HepG2 (cell line): ENCODE results near the gene MC1R. TPM values are rescaled to one million over a fixed set of nuclear protein-coding genes. Genes with fewer than 3 reads are reported as not detected.

Experiments
- EED ChIP-seq: sonication (generic); formaldehyde crosslinking; IDR thresholded peaks from 2 replicates; pipeline ENCODE4 v1.5.0; 2020; ENCODE audit warnings: mild to moderate bottlenecking, missing genetic modification reagents
- EZH2 ChIP-seq: conservative IDR thresholded peaks from 2 replicates; pipeline ENCODE4 v1.6.1; 2012; ENCODE audit warnings: mild to moderate bottlenecking, low read depth, low read length, moderate library complexity
- FOSL1 ChIP-seq: sonication (generic); formaldehyde crosslinking; IDR thresholded peaks from 2 replicates; pipeline ENCODE4 v1.9.0; 2021; ENCODE audit warnings: missing genetic modification reagents, borderline replicate concordance
- FOXC1 ChIP-seq: sonication (generic); formaldehyde crosslinking; IDR thresholded peaks from 2 replicates; pipeline ENCODE4 v1.8.0; 2022; ENCODE audit warnings: mild to moderate bottlenecking, missing genetic modification reagents, borderline replicate concordance
- HES4 ChIP-seq: sonication (generic); formaldehyde crosslinking; IDR thresholded peaks from 2 replicates; pipeline ENCODE4 v1.9.0; 2021; ENCODE audit warnings: mild to moderate bottlenecking, missing genetic modification reagents, borderline replicate concordance
- HMG20A ChIP-seq: IDR thresholded peaks from 2 replicates; pipeline ENCODE4 v1.6.1; 2016; ENCODE audit warnings: borderline replicate concordance
- HNF1A ChIP-seq, 2 experiments: sonication (generic) in 1 of 2; formaldehyde crosslinking in 1 of 2; IDR thresholded peaks; 2 replicates each; pipeline versions ENCODE4 v1.4.0 to v1.6.1; 2016 to 2020; ENCODE audit warnings: borderline replicate concordance in 1 of 2, low read depth in 1 of 2, mild to moderate bottlenecking in 1 of 2, missing genetic modification reagents in 1 of 2
- KAT2B ChIP-seq: fragments of 150-350 bp; IDR thresholded peaks from 2 replicates; pipeline ENCODE4 v1.6.1; 2014; ENCODE audit warnings: low read depth, low read length, borderline replicate concordance
- KLF6 ChIP-seq: IDR thresholded peaks from 2 replicates; pipeline ENCODE4 v1.8.0; 2016; ENCODE audit warnings: missing biosample characterization, missing genetic modification reagents
- MAFG ChIP-seq: sonication (generic); formaldehyde crosslinking; IDR thresholded peaks from 2 replicates; pipeline ENCODE4 v1.5.1; 2020; ENCODE audit warnings: mild to moderate bottlenecking, missing genetic modification reagents
- MIER3 ChIP-seq: IDR thresholded peaks from 2 replicates; pipeline ENCODE4 v1.6.1; 2016; ENCODE audit warnings: missing compliant biosample characterization, borderline replicate concordance
- REPIN1 ChIP-seq: sonication (generic); formaldehyde crosslinking; IDR thresholded peaks from 2 replicates; pipeline ENCODE4 v1.8.0; 2022; ENCODE audit warnings: missing genetic modification reagents, low read depth, mild to moderate bottlenecking, borderline replicate concordance
- THRA ChIP-seq: sonication (generic); formaldehyde crosslinking; IDR thresholded peaks from 2 replicates; pipeline ENCODE4 v1.4.0; 2020; ENCODE audit warnings: missing genetic modification reagents, borderline replicate concordance
- ZBTB7B ChIP-seq: sonication (generic); formaldehyde crosslinking; IDR thresholded peaks from 2 replicates; pipeline ENCODE4 v1.4.0; 2020; ENCODE audit warnings: missing genetic modification reagents
- ZFYVE20 ChIP-seq: sonication (generic); formaldehyde crosslinking; IDR thresholded peaks from 2 replicates; pipeline ENCODE4 v1.8.0; 2023; ENCODE audit warnings: low read depth, mild to moderate bottlenecking, moderate library complexity, missing genetic modification reagents, borderline replicate concordance
- ZNF652 ChIP-seq: IDR thresholded peaks from 2 replicates; pipeline ENCODE4 v1.6.1; 2016; ENCODE audit warnings: low read depth, borderline replicate concordance
- ZNF691 ChIP-seq: sonication (generic); formaldehyde crosslinking; IDR thresholded peaks from 2 replicates; pipeline ENCODE4 v1.4.0; 2020; ENCODE audit warnings: missing genetic modification reagents, low read depth, mild to moderate bottlenecking, borderline replicate concordance
- ZNF768 ChIP-seq: sonication (generic); formaldehyde crosslinking; IDR thresholded peaks from 2 replicates; pipeline ENCODE4 v1.4.0; 2020; ENCODE audit warnings: missing genetic modification reagents
- ZSCAN9 ChIP-seq: IDR thresholded peaks from 2 replicates; pipeline ENCODE4 v1.6.1; 2016; ENCODE audit warnings: borderline replicate concordance
- ZUFSP ChIP-seq: sonication (generic); formaldehyde crosslinking; IDR thresholded peaks from 2 replicates; pipeline ENCODE4 v1.9.0; 2021; ENCODE audit warnings: missing genetic modification reagents, mild to moderate bottlenecking, borderline replicate concordance
- polyA plus RNA-seq, 8 experiments: library from polyadenylated mRNA; depleted of rRNA in 3 of 8; stranded (reverse) in 7 of 8; unstranded in 1 of 8; fragments of >200 nt; fragmentation: Illumina TruSeq in 4 of 8; extraction: Trizol in 4 of 8; gene quantifications; 2 replicates each; pipeline versions ENCODE4 v1.2.1 to v1.2.3, GENCODE V29; 2011 to 2016; ENCODE audit warnings: low read depth in 4 of 8, missing spikeins in 1 of 8, mixed read lengths in 1 of 8; ENCODE audit not compliant: insufficient read depth in 1 of 8
- total RNA-seq, 5 experiments: library from RNA; depleted of rRNA; stranded (reverse); fragments of >200 nt; fragmentation: Illumina TruSeq; extraction: Trizol; gene quantifications; 2 replicates each; pipeline ENCODE4 v1.2.3, GENCODE V29; 2016; ENCODE audit warnings: low read depth in 1 of 5

Gene MC1R
- total and polyA plus RNA-seq, 2 of the 13 experiments (the other 11 are each of a cell fraction or from before 2014, with no cell fraction given) = 9.1 to 14.8 TPM

- no peak for TF ChIP-seq ZFYVE20 (CRISPR knock-in tag)
- no peak for TF ChIP-seq ZUFSP (CRISPR knock-in tag)
- no peak for TF ChIP-seq EZH2
- TF ChIP-seq ZNF691 (CRISPR knock-in tag) = peak; percentile 38; the same call in 1 of the 2 replicates
- no peak for TF ChIP-seq KAT2B
- 0 out of 2 replicates have a peak, but pooled peaks have one; percentile 47 for TF ChIP-seq FOXC1 (CRISPR knock-in tag)
- TF ChIP-seq HNF1A (IDR thresholded peaks at IDR 0.05; ENCODE audit: low read depth) = 0 out of 2 replicates have a peak, but pooled peaks have one; percentile 13
- no peak; the same call in 1 of the 2 replicates for TF ChIP-seq HNF1A (CRISPR knock-in tag; IDR thresholded peaks at IDR 0.05; ENCODE audit: borderline replicate concordance)
- peak; percentile 51; the same call in 1 of the 2 replicates for TF ChIP-seq ZBTB7B (CRISPR knock-in tag)
- TF ChIP-seq HES4 (CRISPR knock-in tag) = no peak
- TF ChIP-seq KLF6 (CRISPR knock-in tag) = peak; percentile 88; the same call in 1 of the 2 replicates
- TF ChIP-seq HMG20A = peak; percentile 43; the same call in 1 of the 2 replicates
- peak; percentile 64 for TF ChIP-seq ZNF768 (CRISPR knock-in tag)
- TF ChIP-seq EED (CRISPR knock-in tag) = no peak
- no peak for TF ChIP-seq ZNF652 (CRISPR knock-in tag)
- peak; percentile 75; the same call in 1 of the 2 replicates for TF ChIP-seq ZSCAN9 (CRISPR knock-in tag)
- peak; percentile 77 for TF ChIP-seq FOSL1
- TF ChIP-seq THRA = peak; percentile 48; the same call in 1 of the 2 replicates
- TF ChIP-seq REPIN1 (CRISPR knock-in tag) = 0 out of 2 replicates have a peak, but pooled peaks have one; percentile 10
- peak; percentile 75 for TF ChIP-seq MIER3 (CRISPR knock-in tag)
- no peak for TF ChIP-seq MAFG (CRISPR knock-in tag)
Observed at GRCh38 chr16:89921702-89922476, 3.2 kb downstream of the MC1R start (continued).
